KMS-11 (cell line): ENCODE results near the gene SLCO3A1.

Source experiments
- H2AFZ ChIP-seq: fragments of 200-600 bp; sonication (generic); 2 replicates; pipeline ENCODE4 v1.6.1; 2016; ENCODE audit warnings: antibody characterized with exemption, mixed run types, low read depth
- H3K27ac ChIP-seq: fragments of 200-600 bp; sonication (generic); 2 replicates; pipeline ENCODE4 v1.6.1; 2016; ENCODE audit warnings: mild to moderate bottlenecking, mixed run types
- H3K27me3 ChIP-seq: fragments of 200-600 bp; sonication (generic); 2 replicates; pipeline ENCODE4 v1.6.1; 2017; ENCODE audit warnings: mild to moderate bottlenecking, low read depth, mixed run types, moderate library complexity; ENCODE audit not compliant: insufficient read depth
- H3K36me3 ChIP-seq: fragments of 200-600 bp; sonication (generic); 2 replicates; pipeline ENCODE4 v1.6.1; 2017; ENCODE audit warnings: mild to moderate bottlenecking, mixed run types; ENCODE audit not compliant: insufficient read depth
- H3K4me1 ChIP-seq: fragments of 200-600 bp; sonication (generic); 2 replicates; pipeline ENCODE4 v1.6.1; 2016; ENCODE audit warnings: mild to moderate bottlenecking, low read depth, mixed run types; ENCODE audit not compliant: poor library complexity, severe bottlenecking
- H3K4me2 ChIP-seq: fragments of 200-600 bp; sonication (generic); 2 replicates; pipeline ENCODE4 v1.7.0; 2016; ENCODE audit warnings: mild to moderate bottlenecking, mixed run types
- H3K4me3 ChIP-seq: fragments of 200-600 bp; sonication (generic); IDR thresholded peaks from 2 replicates; pipeline ENCODE4 v1.6.1; 2017; ENCODE audit warnings: low read depth, low read length, mixed read lengths; ENCODE audit not compliant: insufficient read depth
- H3K79me2 ChIP-seq: fragments of 200-600 bp; sonication (generic); 2 replicates; pipeline ENCODE4 v1.6.1; 2016; ENCODE audit warnings: low read depth, mixed run types; ENCODE audit not compliant: insufficient read depth
- H3K9ac ChIP-seq: fragments of 200-600 bp; sonication (generic); 2 replicates; pipeline ENCODE4 v1.6.1; 2016; ENCODE audit warnings: mild to moderate bottlenecking, mixed run types
- H4K20me1 ChIP-seq: fragments of 200-600 bp; sonication (generic); 2 replicates; pipeline ENCODE4 v1.6.1; 2016; ENCODE audit warnings: mild to moderate bottlenecking, mixed run types; ENCODE audit not compliant: insufficient read depth
- TF ChIP-seq, protein P1 (sequence below): fragments of 200-600 bp; sonication (generic); conservative IDR thresholded peaks from 2 replicates; pipeline ENCODE4 v1.6.1; 2017; ENCODE audit warnings: low read depth, mild to moderate bottlenecking, antibody characterized with exemption, low read length, moderate library complexity, mixed read lengths

The SLCO3A1 gene

GRCh38 chr15:92151741-92152140 lies 298.2 kb downstream of the SLCO3A1 start:
- Histone ChIP-seq H3K4me3 (no peak overlapping the region), H3K36me3 (no peaks in the 10 kb centered on the region), H3K79me2 (no peaks in the 10 kb centered on the region), H3K9ac (no peak overlapping the region), H3K27ac (no peak overlapping the region), H3K4me2 (no peak overlapping the region), H3K4me1 (no peaks in the 10 kb centered on the region), H3K27me3 (no peaks in the 10 kb centered on the region), H4K20me1 (no peaks in the 10 kb centered on the region), H2AFZ (no peak overlapping the region)
- TF ChIP-seq, protein P1, sequence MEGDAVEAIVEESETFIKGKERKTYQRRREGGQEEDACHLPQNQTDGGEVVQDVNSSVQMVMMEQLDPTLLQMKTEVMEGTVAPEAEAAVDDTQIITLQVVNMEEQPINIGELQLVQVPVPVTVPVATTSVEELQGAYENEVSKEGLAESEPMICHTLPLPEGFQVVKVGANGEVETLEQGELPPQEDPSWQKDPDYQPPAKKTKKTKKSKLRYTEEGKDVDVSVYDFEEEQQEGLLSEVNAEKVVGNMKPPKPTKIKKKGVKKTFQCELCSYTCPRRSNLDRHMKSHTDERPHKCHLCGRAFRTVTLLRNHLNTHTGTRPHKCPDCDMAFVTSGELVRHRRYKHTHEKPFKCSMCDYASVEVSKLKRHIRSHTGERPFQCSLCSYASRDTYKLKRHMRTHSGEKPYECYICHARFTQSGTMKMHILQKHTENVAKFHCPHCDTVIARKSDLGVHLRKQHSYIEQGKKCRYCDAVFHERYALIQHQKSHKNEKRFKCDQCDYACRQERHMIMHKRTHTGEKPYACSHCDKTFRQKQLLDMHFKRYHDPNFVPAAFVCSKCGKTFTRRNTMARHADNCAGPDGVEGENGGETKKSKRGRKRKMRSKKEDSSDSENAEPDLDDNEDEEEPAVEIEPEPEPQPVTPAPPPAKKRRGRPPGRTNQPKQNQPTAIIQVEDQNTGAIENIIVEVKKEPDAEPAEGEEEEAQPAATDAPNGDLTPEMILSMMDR: no peak

- TF ChIP-seq, protein P1: no peak
Measured at GRCh38 chr15:92152983-92153382, 299.5 kb downstream of the SLCO3A1 start.

GRCh38 chr15:92153620-92154019 lies 300.1 kb downstream of the SLCO3A1 start:
- TF ChIP-seq, protein P1: no peak
- Histone ChIP-seq H3K9ac (no peak overlapping the region), H3K4me2 (no peak overlapping the region), H3K79me2 (no peaks in the 10 kb centered on the region), H3K4me3 (no peak overlapping the region), H3K4me1 (no peaks in the 10 kb centered on the region), H3K36me3 (no peaks in the 10 kb centered on the region), H2AFZ (no peak overlapping the region), H3K27me3 (no peaks in the 10 kb centered on the region), H4K20me1 (no peaks in the 10 kb centered on the region), H3K27ac (no peak overlapping the region)

More at GRCh38 chr15:92152983-92153382, 299.5 kb downstream of the SLCO3A1 start:
- no peak overlapping the region for H3K4me2 ChIP-seq
- H3K9ac ChIP-seq: no peak overlapping the region
- no peak overlapping the region for H3K4me3 ChIP-seq
- no peak overlapping the region for H2AFZ ChIP-seq
- H4K20me1 ChIP-seq: no peaks in the 10 kb centered on the region
- H3K4me1 ChIP-seq: no peaks in the 10 kb centered on the region
- H3K27ac ChIP-seq: no peak overlapping the region
- H3K36me3 ChIP-seq: no peaks in the 10 kb centered on the region
- no peaks in the 10 kb centered on the region for H3K27me3 ChIP-seq
- H3K79me2 ChIP-seq: no peaks in the 10 kb centered on the region

DNA sequence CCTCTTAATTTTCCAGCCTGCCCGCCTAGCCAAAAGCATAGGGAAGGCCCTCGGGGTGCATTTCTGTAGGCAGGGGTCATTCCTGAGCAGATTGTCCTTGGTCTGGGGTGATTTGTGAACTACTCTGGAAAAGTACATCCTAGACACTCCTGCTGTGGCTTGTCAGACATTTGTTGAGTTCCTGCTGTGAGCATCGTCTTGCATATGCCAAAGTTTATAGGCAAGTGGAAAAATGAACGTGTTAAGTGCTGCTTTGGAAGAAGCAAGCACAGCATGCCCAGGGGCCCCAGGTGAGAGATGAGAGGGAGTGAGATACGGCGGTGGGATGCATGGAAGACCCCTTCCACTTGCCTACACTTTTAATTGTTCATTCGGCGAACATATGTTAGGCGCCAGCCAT lies 302.4 kb downstream of the SLCO3A1 start:
- no peaks in the 10 kb centered on the region for H3K36me3 ChIP-seq
- H4K20me1 ChIP-seq: no peaks in the 10 kb centered on the region
- no peak overlapping the region for H3K4me3 ChIP-seq
- no peaks in the 10 kb centered on the region for H3K79me2 ChIP-seq
- H3K27me3 ChIP-seq: no peaks in the 10 kb centered on the region
- H3K9ac ChIP-seq: no peak overlapping the region
- TF ChIP-seq, protein P1: no peak
- no peak overlapping the region for H3K4me2 ChIP-seq
- H3K4me1 ChIP-seq: no peaks in the 10 kb centered on the region
- no peak overlapping the region for H2AFZ ChIP-seq
- no peak overlapping the region for H3K27ac ChIP-seq
